Measurements from ENCODE around the gene SYTL5.

The SYTL5 gene

DNA sequence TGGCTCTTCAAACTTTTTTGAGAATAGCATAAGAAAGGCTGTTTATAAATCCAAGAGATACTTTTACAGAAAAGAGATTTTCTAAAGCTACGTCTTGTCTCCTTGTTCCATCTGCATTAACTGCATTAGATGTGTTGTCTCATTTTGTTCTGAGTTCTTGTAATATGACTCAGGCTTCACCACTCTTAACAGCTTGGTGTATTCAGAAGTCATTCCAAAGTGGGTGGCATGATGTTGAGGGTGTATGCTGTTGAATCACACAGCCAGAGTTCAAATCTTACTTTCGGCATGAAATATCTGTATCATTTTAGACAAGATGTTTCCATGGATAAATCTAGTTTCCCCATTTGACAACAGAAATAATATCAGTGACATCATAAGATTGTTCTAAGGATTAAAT lies 30.1 kb downstream of the SYTL5 start:
- Histone ChIP-seq H3K9me3 (ENCODE audit: control insufficient read depth, low read depth, low read length) (peaks cover 14% of the 10 kb centered on the region), H3K4me3 (ENCODE audit: low read length) (no peak overlapping the region), H3K36me3 (ENCODE audit: control insufficient read depth, low read depth, low read length) (no peaks in the 10 kb centered on the region), H3K9ac (ENCODE audit: low read length) (no peak overlapping the region), H3K27ac (ENCODE audit: low read length) (no peak overlapping the region), H3K4me1 (ENCODE audit: control insufficient read depth, low read depth, low read length) (no peaks in the 10 kb centered on the region), H3K27me3 (ENCODE audit: control insufficient read depth, insufficient read depth, low read length) (no peaks in the 10 kb centered on the region)

DNA sequence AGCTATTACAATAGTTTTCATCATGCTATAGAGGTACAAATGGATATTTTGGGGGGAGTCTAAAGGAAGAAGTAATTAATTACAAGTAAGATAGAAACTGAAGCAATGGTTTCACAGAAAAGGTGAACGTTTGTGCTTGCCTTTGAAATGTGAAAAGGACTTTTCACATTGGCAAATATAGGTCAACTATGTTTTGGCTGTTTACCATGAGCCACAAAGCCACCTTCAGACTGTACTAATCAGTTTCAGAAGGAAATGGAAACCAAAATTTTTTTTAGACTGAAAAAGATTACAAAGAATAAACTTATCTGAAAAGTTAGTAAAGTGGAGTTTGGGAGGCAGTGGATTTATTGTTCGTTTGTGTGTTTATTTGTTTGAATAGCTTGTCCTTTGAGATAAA lies 32.1 kb downstream of the SYTL5 start:
- H3K27me3 ChIP-seq (ENCODE audit: control insufficient read depth, insufficient read depth, low read length) = no peaks in the 10 kb centered on the region
- H3K9me3 ChIP-seq (ENCODE audit: control insufficient read depth, low read depth, low read length) = peaks cover 13% of the 10 kb centered on the region
- no peak overlapping the region for H3K27ac ChIP-seq (ENCODE audit: low read length)
- no peaks in the 10 kb centered on the region for H3K36me3 ChIP-seq (ENCODE audit: control insufficient read depth, low read depth, low read length)
- H3K4me1 ChIP-seq (ENCODE audit: control insufficient read depth, low read depth, low read length) = no peaks in the 10 kb centered on the region
- H3K4me3 ChIP-seq (ENCODE audit: low read length) = no peak overlapping the region
- no peak overlapping the region for H3K9ac ChIP-seq (ENCODE audit: low read length)

DNA sequence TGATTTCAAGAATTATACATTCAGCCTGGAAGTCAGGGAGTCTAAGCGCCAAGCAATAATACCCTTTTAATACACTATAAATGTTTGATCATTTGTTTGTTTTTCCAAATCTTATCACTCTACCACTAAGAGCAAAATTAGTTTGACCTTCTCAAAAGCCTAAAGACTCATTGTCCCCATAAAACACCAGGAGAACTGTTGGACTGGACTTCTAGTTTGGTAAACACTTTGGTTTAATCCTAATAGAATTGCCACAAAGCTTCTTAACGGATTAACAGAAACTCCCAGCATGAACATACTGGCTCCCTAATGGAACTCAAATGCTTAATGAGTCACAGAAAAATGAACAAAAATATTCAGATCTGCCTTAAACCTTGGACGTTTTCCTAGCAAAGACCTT lies 34.9 kb downstream of the SYTL5 start:
- Histone ChIP-seq H3K9ac (ENCODE audit: low read length) (no peak overlapping the region), H3K27ac (ENCODE audit: low read length) (no peak overlapping the region), H3K4me1 (ENCODE audit: control insufficient read depth, low read depth, low read length) (no peaks in the 10 kb centered on the region), H3K9me3 (ENCODE audit: control insufficient read depth, low read depth, low read length) (peaks cover 12% of the 10 kb centered on the region), H3K36me3 (ENCODE audit: control insufficient read depth, low read depth, low read length) (no peaks in the 10 kb centered on the region), H3K27me3 (ENCODE audit: control insufficient read depth, insufficient read depth, low read length) (no peaks in the 10 kb centered on the region), H3K4me3 (ENCODE audit: low read length) (no peak overlapping the region)

DNA sequence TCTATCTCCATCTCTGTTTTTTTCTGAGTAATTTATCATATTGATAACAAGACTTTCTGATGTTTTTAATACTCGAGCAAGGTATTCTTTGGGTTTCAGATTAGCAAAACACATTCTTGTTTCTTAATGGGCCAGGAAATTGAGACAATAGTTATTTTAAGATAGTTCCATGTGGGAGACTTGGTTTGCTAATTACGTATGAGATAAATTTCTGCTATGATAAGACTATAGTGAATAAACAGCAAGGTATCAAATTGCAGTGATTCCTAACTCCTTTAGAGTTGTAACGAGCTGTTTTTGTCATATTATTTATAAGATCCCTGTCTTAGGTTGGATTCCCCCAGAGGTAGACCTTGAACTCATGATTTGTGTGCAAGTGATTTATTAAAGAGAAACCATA lies 38.3 kb downstream of the SYTL5 start:
- peaks cover 7% of the 10 kb centered on the region for H3K9me3 ChIP-seq (ENCODE audit: control insufficient read depth, low read depth, low read length)
- H3K27ac ChIP-seq (ENCODE audit: low read length) = no peak overlapping the region
- no peak overlapping the region for H3K4me3 ChIP-seq (ENCODE audit: low read length)
- no peak overlapping the region for H3K9ac ChIP-seq (ENCODE audit: low read length)
- no peaks in the 10 kb centered on the region for H3K4me1 ChIP-seq (ENCODE audit: control insufficient read depth, low read depth, low read length)
- no peaks in the 10 kb centered on the region for H3K36me3 ChIP-seq (ENCODE audit: control insufficient read depth, low read depth, low read length)
- no peaks in the 10 kb centered on the region for H3K27me3 ChIP-seq (ENCODE audit: control insufficient read depth, insufficient read depth, low read length)

DNA sequence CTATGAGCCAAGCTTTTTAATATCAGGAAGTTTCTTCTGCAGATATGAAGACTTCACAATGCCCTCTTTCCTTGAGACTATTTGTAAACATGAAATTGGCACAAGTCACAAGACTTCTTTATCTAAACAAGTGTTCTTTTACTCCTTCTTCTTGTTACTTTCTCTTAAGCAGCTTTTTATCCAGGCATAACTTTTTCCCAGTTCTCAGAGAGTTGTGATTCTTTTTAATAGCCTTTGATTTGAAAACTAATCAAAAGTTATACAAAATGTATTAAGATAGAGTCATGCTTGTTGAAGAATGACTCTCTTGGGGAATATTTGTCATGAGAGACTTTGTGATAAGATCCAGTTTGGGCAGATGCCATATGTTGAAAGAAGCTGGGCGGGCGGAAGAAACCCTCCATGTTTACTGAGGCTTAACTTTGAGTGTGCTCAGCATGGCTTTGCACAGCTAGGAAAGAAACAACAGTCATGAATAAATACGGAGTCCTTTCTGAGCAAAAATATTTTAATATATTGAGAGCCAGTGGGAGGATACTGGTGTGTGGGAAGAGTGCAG lies 39.3 kb downstream of the SYTL5 start:
- H3K27me3 ChIP-seq (ENCODE audit: control insufficient read depth, insufficient read depth, low read length) = no peaks in the 10 kb centered on the region
- H3K4me3 ChIP-seq (ENCODE audit: low read length) = no peak overlapping the region
- H3K36me3 ChIP-seq (ENCODE audit: control insufficient read depth, low read depth, low read length) = no peaks in the 10 kb centered on the region
- no peak overlapping the region for H3K9ac ChIP-seq (ENCODE audit: low read length)
- no peaks in the 10 kb centered on the region for H3K4me1 ChIP-seq (ENCODE audit: control insufficient read depth, low read depth, low read length)
- peaks cover 7% of the 10 kb centered on the region for H3K9me3 ChIP-seq (ENCODE audit: control insufficient read depth, low read depth, low read length)
- H3K27ac ChIP-seq (ENCODE audit: low read length) = no peak overlapping the region

DNA sequence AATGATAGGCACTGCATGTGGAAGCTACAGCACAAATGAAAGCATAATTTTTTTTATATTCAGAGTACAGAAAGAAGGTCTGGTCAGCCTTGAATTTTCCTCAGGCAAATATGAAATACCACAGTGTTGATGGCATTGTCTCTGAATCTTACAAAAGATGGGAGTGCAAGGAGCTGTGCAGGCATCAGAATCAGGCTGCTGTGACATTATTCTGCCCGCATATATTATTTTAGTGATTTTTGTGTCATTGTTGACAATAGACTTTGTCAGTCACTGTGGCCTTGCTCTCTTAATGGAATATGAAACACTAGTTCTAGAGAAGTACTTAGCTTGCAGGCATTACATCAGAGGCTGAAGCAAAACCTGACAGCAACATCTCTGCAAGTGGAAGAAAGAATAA lies 42.5 kb downstream of the SYTL5 start:
- peaks cover 7% of the 10 kb centered on the region for H3K9me3 ChIP-seq (ENCODE audit: control insufficient read depth, low read depth, low read length)
- no peak overlapping the region for H3K4me3 ChIP-seq (ENCODE audit: low read length)
- no peaks in the 10 kb centered on the region for H3K4me1 ChIP-seq (ENCODE audit: control insufficient read depth, low read depth, low read length)
- H3K36me3 ChIP-seq (ENCODE audit: control insufficient read depth, low read depth, low read length) = no peaks in the 10 kb centered on the region
- H3K27ac ChIP-seq (ENCODE audit: low read length) = no peak overlapping the region
- no peaks in the 10 kb centered on the region for H3K27me3 ChIP-seq (ENCODE audit: control insufficient read depth, insufficient read depth, low read length)
- H3K9ac ChIP-seq (ENCODE audit: low read length) = no peak overlapping the region

DNA sequence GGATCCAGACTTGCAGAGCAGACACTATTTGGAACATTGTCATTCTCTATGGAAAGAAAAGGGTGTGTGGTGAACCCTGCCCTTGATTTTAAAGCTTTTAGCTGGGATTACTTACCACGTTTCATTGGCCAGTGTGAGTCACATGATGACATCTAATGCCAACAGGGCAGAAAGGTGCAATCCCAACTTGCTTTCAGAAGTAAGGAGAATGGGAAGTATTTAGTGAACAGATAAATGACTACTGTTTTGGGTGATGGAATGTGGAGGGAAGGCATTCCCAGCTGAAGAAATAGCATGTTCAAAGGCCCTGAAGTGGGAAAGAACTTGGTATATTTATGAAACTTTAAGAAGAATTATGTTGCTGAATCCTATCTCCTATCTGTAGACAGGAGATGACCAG lies 44.5 kb downstream of the SYTL5 start:
- Histone ChIP-seq H3K36me3 (ENCODE audit: control insufficient read depth, low read depth, low read length) (no peaks in the 10 kb centered on the region), H3K27ac (ENCODE audit: low read length) (no peak overlapping the region), H3K27me3 (ENCODE audit: control insufficient read depth, insufficient read depth, low read length) (no peaks in the 10 kb centered on the region), H3K9me3 (ENCODE audit: control insufficient read depth, low read depth, low read length) (peaks cover 10% of the 10 kb centered on the region), H3K4me3 (ENCODE audit: low read length) (no peak overlapping the region), H3K4me1 (ENCODE audit: control insufficient read depth, low read depth, low read length) (no peaks in the 10 kb centered on the region), H3K9ac (ENCODE audit: low read length) (no peak overlapping the region)

DNA sequence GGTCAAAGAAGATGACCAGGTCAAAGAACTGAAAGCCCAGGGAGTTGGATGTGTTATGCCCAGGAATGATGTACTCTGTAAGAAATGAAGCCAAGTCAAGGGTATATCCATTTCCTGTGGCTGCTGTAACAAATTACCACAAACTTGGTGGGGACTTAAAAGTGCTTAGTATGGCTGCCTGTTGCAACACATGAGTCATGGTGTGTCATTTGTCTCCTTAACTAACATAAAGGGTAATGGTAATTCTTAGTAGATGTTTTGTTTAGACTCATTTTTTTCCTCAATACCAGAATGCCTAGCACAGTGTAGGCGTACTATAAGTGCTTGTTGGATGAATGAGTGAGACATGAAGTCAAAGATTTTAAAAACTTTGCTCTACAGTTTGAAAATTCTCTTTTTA lies 45.7 kb downstream of the SYTL5 start:
- Histone ChIP-seq H3K36me3 (ENCODE audit: control insufficient read depth, low read depth, low read length) (no peaks in the 10 kb centered on the region), H3K27ac (ENCODE audit: low read length) (no peak overlapping the region), H3K4me3 (ENCODE audit: low read length) (no peak overlapping the region), H3K4me1 (ENCODE audit: control insufficient read depth, low read depth, low read length) (no peaks in the 10 kb centered on the region), H3K9me3 (ENCODE audit: control insufficient read depth, low read depth, low read length) (peaks cover 8% of the 10 kb centered on the region), H3K9ac (ENCODE audit: low read length) (no peak overlapping the region), H3K27me3 (ENCODE audit: control insufficient read depth, insufficient read depth, low read length) (no peaks in the 10 kb centered on the region)

DNA sequence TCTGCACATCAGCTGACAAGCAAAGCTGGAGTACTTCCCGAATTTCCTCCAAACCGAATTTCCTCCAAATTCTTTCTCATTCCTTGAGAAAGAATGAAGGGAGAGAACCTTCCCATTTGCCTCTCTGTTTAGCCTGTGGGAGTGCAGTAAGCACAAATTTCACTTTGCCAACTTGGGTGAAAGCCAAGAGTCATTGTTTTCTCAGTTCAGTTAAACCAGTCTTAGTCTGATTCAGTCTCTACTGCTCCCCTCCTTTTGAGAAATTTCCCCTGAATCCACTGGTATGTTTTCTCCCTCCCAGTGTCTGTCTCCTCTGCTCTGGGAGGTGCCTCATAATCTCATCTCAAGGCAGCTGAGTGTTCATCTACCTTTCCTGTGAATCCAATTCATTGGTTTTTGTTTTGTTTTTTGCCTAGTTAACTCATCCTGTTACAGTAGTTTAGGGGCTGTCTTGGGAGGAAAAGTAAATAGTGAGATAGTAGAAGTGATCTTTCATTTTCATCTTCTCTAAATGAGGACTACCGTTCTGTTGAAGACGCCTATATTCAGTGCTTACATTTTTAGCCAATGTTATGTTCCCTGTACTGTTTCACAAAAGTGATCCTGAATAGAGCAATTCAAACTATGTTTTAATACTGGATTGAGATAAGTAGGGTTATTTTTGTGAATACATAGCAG lies 49.0 kb downstream of the SYTL5 start:
- no peaks in the 10 kb centered on the region for H3K4me1 ChIP-seq (ENCODE audit: control insufficient read depth, low read depth, low read length)
- H3K36me3 ChIP-seq (ENCODE audit: control insufficient read depth, low read depth, low read length) = no peaks in the 10 kb centered on the region
- H3K4me3 ChIP-seq (ENCODE audit: low read length) = no peak overlapping the region
- H3K9me3 ChIP-seq (ENCODE audit: control insufficient read depth, low read depth, low read length) = peaks cover 17% of the 10 kb centered on the region
- no peak overlapping the region for H3K27ac ChIP-seq (ENCODE audit: low read length)
- no peaks in the 10 kb centered on the region for H3K27me3 ChIP-seq (ENCODE audit: control insufficient read depth, insufficient read depth, low read length)
- H3K9ac ChIP-seq (ENCODE audit: low read length) = no peak overlapping the region

DNA sequence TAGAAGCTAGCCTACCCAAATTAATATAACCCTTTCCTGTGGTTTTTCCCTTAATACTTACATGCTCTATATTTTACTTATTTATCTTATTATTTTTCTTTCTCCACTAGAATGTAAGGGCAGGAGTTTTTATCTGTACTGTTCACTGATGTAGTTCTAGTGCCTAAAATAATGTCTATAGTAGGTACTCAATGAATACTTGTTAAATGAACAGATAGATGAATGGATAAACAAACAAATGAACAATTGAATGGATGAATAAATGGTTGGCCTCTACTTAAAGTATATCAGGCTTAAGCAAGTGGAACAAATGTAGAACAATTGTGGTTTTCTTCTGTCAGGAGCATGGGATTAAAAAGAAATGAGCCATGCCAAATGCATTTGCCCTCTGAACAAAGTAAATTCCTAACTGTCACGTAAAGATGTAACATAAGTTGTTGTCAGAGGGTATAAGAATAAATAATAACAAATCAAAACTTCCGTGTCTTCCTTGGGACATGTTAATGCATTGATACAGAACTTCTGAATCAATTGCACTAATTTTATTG lies 54.1 kb downstream of the SYTL5 start:
- Histone ChIP-seq H3K27me3 (ENCODE audit: control insufficient read depth, insufficient read depth, low read length) (no peaks in the 10 kb centered on the region), H3K9me3 (ENCODE audit: control insufficient read depth, low read depth, low read length) (peaks cover 13% of the 10 kb centered on the region), H3K36me3 (ENCODE audit: control insufficient read depth, low read depth, low read length) (no peaks in the 10 kb centered on the region), H3K27ac (ENCODE audit: low read length) (no peak overlapping the region), H3K9ac (ENCODE audit: low read length) (no peak overlapping the region), H3K4me1 (ENCODE audit: control insufficient read depth, low read depth, low read length) (no peaks in the 10 kb centered on the region), H3K4me3 (ENCODE audit: low read length) (no peak overlapping the region)

DNA sequence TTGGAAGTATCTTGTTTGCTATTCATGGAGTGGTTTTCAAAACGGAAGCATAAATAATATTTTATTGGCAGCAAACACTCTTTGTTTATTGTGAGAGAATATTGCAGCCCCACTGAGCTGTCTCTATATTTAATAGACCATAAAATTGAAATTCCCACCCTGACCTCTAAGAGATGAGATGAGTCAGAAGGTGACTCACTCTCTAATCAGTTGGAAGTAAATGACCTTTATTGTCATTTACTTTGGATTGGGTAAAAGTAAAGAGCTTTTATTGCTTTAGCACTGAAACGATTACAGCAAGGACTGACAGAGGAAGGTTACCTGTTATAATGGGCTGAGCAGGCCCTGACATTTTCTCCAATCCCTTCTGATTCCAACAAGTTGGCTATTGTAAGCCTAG lies 55.0 kb downstream of the SYTL5 start:
- Histone ChIP-seq H3K4me1 (ENCODE audit: control insufficient read depth, low read depth, low read length) (no peaks in the 10 kb centered on the region), H3K27me3 (ENCODE audit: control insufficient read depth, insufficient read depth, low read length) (no peaks in the 10 kb centered on the region), H3K9ac (ENCODE audit: low read length) (no peak overlapping the region), H3K27ac (ENCODE audit: low read length) (no peak overlapping the region), H3K9me3 (ENCODE audit: control insufficient read depth, low read depth, low read length) (peaks cover 13% of the 10 kb centered on the region), H3K4me3 (ENCODE audit: low read length) (no peak overlapping the region), H3K36me3 (ENCODE audit: control insufficient read depth, low read depth, low read length) (no peaks in the 10 kb centered on the region)

DNA sequence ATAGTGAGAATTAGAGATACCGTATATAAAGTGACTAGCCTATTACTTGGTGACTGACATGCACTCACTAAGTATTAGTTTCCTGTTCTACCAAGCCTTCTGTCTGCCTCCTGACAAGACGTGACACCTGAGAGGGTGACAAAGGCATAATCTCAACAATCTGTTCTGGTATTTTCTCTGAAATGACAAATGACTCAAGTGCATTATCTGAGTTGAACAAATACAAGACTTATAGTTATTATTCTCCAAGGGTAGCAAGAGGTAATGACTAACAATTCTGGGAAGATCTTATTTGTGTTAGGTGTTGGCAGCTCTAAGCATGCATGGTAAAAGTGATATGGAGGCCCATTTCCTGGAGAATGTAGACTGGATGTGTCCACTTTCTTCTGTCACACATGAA lies 60.6 kb downstream of the SYTL5 start:
- Histone ChIP-seq H3K27me3 (ENCODE audit: control insufficient read depth, insufficient read depth, low read length) (no peaks in the 10 kb centered on the region), H3K4me3 (ENCODE audit: low read length) (no peak overlapping the region), H3K4me1 (ENCODE audit: control insufficient read depth, low read depth, low read length) (no peaks in the 10 kb centered on the region), H3K9me3 (ENCODE audit: control insufficient read depth, low read depth, low read length) (peaks cover 6% of the 10 kb centered on the region), H3K9ac (ENCODE audit: low read length) (no peak overlapping the region), H3K27ac (ENCODE audit: low read length) (no peak overlapping the region), H3K36me3 (ENCODE audit: control insufficient read depth, low read depth, low read length) (no peaks in the 10 kb centered on the region)
